Fibroblast of gingiva (primary cell): ENCODE results near the gene ZNF771.
A peak's percentile ranks its signal among the peaks of the same experiment; 100 is the strongest.

Experiments used
- DNase-seq: peaks from one replicate; pipeline ENCODE4 v3.0.0-alpha.2; 2011; ENCODE audit warnings: low read depth

The ZNF771 gene

GRCh38 chr16:30407102-30407803 lies at the start of gene ZNF771:
Gene ZNF771, plus strand, starts transcription at chr16:30407606. Its CDS starts 448 bp downstream, at chr16:30408054.
- DNase-seq = peak; percentile 87

DNA sequence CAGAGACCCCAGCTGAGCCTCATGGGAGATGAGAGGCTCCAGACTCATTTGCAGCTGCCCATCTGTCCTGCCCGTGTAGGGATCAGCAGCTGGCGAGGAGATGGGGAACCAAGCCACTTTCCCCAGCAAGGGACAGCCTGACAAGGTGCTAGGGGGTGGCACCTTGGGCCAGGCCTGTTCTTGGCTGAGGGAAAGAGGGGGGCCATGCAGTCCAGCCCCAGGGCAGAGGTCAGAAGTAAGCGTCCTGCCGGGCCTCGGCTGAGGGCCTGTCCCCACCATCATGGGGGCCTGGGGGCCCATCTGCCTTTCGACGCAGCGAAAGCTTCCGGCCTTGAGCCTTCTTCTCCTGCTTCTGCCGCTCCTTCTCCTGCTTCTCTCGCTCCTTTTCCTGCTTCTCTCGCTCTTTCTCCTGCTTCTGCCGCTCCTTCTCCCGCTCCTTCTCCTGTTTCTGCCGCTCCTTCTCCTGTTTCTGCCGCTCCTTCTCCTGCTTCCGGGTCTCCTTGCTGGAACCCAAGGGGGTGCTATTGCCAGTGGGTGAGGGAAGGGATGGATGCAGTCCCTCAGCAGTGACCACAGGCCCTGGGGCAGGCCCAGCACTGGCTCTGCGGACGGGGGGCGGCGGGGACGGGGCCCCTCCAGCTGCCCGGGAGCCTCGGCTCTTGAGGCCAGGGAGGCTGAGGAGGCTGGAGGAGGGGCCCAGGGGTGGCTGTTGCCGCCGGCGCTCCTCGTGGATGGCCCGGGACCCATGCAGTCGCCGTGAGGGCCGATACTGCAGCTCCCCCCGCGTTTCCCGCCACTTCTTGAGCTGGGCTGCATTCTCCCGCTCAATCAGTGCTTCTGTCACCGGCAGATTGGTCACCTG lies 49.5 kb upstream of the ZNF771 start:
- DNase-seq = no peak

DNA sequence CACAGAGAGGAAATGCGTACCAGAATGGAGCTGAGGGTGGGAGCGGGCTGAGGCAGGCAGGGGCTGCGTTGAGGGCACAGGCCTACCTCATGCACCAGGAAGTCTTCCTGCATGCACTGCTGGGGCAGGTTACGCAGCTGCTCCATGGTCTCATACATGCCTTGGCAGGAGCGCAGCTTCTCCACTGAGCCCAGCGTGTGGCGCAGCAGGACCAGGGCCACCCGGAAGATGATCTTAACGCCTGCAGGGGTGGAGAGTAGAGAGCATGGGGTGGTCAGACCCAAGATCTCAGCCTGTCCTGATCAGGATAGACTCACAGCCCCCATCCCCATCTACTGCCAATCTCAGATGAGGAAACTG lies 48.8 kb upstream of the ZNF771 start:
- DNase-seq = no peak

DNA sequence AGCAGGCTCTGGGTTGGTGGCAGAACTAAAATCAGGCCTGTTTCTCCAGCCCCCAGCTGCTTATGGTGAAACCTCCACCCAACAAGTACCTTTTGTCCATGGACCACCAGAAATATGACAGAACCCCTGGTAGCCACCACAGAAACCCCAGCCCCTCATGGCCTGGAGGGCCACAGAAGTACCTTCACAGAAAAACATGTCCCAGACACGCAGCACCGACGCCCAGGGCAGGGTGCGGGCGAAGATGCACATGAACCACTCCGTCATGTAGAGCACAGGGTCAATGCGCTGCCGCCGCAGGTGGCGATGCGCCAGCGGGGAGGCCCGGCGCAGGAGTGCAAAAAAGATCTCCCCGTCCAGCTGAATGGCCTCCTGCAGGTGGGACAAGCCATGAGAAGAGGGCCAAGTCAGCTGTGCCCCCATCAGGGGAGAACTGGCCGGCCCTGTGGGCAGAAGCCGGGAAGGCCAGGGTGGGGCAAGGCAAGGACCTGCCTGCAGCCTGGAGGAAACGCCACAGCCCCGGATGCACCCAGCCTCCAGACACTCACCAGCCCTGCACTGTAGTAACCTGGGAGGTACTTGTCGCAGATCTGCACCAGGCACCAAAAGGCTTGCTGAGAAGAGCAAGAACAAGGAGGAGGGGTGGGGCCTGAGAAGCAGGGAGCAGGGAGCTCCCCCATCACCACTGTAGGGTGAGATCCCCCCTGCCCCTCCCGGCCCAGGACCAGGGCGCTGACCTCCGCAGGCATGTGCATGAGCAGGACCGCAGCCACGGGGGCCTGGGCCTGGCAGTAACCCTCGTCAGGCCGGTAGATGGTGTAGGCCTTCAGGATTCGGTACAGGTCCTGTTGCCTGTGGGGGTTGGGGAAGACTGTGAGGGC lies 48.2 kb upstream of the ZNF771 start:
- DNase-seq = no peak

DNA sequence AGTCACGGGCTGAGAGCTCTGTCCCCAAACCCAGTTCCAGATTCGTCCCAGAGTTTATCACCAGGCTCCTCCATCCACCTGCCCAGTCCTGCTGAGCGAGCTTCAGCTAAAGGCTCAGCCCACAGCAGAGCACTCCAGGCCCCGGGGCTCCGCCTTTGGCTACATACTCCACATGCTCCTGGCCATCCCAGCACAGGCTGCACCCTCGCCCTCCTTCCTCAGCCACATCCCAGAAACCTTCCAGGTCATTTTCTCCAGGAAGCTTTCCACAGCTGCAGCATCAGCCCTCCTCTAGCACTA lies 47.6 kb upstream of the ZNF771 start:
- no peak for DNase-seq

DNA sequence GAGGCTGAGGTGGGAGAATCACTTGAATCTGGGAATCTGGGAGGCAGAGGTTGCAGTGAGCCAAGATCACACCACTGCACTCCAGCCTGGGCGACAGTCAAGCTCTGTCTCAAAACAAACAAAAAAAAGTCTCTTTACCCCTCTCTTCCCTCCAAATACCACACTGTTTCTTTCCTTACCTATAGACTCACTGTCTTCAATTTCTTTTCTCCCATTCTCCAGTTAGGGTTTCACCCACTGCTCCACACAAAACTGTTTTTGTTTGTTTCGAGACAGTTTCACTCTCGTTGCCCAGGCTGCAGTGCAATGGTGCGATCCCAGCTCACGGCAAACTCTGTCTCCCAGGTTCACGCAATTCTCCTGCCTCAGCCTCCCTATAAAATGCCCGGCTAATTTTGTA lies 46.2 kb upstream of the ZNF771 start:
- no peak for DNase-seq

GRCh38 chr16:30365200-30365599 lies 42.2 kb upstream of the ZNF771 start:
- no peak for DNase-seq

DNA sequence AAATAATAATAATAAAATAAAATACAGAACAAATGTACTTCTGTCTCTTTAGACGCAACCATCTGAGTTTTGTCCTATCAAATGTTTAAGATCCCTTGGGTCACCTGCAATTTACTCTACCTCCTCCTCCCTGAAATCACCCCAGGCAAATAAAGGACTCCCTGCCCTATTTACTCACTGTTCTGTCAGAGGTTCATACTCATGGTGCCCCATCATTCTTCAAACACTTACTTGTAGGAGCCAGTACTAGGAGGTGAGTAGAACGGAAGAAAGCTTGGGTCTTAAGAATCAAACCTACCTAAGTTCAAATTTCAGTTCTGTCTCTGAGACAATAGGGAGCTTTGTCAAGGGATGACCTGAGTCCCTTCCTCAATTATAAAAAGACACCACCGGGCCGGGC lies 40.9 kb upstream of the ZNF771 start:
- no peak for DNase-seq

DNA sequence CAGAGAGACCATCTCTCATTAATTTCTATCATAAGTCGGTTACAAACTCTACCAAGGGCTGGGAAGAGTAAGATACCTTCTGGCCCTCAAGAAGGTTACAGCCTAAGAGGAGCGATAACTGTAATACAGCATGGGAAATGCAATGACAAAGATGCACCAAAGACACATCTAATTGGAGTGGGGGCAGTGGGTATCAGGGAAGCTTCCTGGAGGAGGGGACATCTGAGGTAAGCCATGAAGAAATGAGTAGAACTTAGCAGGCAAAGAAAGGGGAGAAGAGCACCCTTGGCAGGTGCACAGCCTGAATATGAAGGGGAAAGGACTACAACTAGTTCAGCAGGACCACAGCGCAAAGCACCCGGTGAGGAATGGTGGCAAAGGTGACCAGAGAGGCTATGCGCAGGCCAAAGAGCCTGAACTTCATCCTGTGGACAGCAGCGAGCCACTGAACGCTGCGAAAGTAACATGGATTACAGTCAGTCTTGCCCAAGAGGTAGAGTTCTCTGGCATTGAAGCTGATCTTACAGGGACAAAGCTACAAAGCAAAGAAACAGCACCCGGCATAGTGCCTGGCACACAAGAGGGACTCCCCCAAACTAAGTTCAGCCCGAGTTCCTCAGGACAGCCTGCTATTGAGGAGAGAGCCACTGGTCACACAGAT lies 39.9 kb upstream of the ZNF771 start:
- DNase-seq = peak; percentile 20

GRCh38 chr16:30368122-30368791 lies 39.1 kb upstream of the ZNF771 start:
- peak; percentile 36 for DNase-seq

GRCh38 chr16:30368792-30369090 lies 38.7 kb upstream of the ZNF771 start:
- DNase-seq = no peak

GRCh38 chr16:30369091-30369937 lies 38.1 kb upstream of the ZNF771 start:
- no peak for DNase-seq

DNA sequence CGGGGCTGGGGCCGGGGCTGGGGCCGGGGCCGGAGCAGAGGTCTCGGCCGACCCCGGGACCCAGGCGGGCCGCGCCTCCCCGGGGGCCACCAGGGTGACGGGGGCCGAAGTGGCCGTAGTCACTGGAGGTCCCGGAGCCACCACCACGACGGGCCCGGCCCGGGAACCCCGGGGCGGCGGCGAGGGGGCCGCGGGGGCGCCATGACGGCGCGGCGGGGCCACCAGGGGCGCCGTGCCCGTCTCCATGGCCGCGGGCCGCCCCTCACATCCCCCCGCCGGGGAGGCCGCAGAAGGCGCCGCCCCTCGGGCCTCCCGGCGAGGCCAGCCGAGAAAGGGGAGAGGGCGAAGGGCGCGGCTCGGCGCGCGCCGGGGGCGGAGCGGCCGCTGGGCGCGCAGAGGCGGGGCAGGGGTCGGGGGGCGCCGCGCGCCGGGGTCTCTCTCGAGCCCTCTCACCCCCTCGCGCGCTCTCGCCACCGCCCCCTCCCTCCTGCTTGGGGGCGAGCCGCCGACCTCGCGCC lies 37.4 kb upstream of the ZNF771 start:
- no peak for DNase-seq

- peak; percentile 100 for DNase-seq
These were observed 36.8 kb upstream of the ZNF771 start, which contains the start of gene TBC1D10B for GRCh38 chr16:30370456-30371247. Gene TBC1D10B, minus strand, starts transcription at chr16:30370494. Its CDS starts 311 bp downstream, at chr16:30370183.

- no peak for DNase-seq
These were observed 36.1 kb upstream of the ZNF771 start for GRCh38 chr16:30371248-30371816.

DNA sequence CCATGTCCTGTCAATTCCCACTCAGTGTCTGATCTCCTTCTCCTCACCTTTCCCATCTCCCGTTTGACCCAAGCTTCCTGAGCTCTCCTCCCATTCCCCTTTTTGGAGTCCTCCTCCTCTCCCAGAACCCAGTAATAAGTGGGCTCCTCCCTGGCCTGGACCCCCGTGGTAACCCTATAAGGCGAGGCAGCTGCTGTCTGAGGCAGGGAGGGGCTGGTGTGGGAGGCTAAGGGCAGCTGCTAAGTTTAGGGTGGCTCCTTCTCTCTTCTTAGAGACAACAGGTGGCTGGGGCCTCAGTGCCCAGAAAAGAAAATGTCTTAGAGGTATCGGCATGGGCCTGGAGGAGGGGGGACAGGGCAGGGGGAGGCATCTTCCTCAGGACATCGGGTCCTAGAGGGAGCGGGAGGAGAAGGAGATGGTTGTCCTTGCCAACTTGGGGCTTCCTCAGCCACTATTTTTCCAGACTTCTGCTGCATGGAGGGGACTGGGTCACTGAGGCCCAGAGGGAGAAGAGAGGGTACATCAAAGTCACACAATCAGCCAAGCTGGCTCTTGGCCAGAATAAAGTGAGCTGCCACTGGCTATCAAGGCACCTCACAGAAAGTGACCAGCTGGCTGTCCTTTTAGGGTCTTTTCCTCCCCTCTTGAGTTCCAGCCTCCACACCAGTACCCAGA lies 35.2 kb upstream of the ZNF771 start:
- no peak for DNase-seq

- DNase-seq = no peak
These were observed 34.7 kb upstream of the ZNF771 start for GRCh38 chr16:30372725-30373124.

GRCh38 chr16:30374538-30374937 lies 32.9 kb upstream of the ZNF771 start, which contains the start of gene MYL11:
Gene MYL11, plus strand, starts transcription at chr16:30374802. Its CDS starts 56 bp downstream, at chr16:30374858.
- no peak for DNase-seq

GRCh38 chr16:30375864-30376263 lies 31.5 kb upstream of the ZNF771 start:
- no peak for DNase-seq
